22Rv1 (cell line): ENCODE data around the gene TUB.

Source experiments
- H3K27ac ChIP-seq: fragments of 450-650 bp; 2 replicates; pipeline ENCODE4 v1.5.1; 2017
- CTCF ChIP-seq: fragments of 450-650 bp; IDR thresholded peaks from 2 replicates; pipeline ENCODE4 v1.5.1; 2017; ENCODE audit warnings: mild to moderate bottlenecking
- ZFX ChIP-seq: fragments of 450-650 bp; IDR thresholded peaks from 2 replicates; pipeline ENCODE4 v1.6.1; 2017; ENCODE audit warnings: antibody characterized with exemption, borderline replicate concordance

TUB gene

GRCh38 chr11:8034604-8035190 is 46.3 kb upstream of the TUB start:
- H3K27ac ChIP-seq: no peak overlapping the region
- TF ChIP-seq ZFX: no peak
- no peak for TF ChIP-seq CTCF

GRCh38 chr11:8035200-8035855 is 45.7 kb upstream of the TUB start:
- H3K27ac ChIP-seq: no peak overlapping the region
- TF ChIP-seq CTCF (no peak), ZFX (no peak)

- H3K27ac ChIP-seq: no peak overlapping the region
Measured at GRCh38 chr11:8036002-8036802, 44.8 kb upstream of the TUB start.

GRCh38 chr11:8036986-8037385 is 44.0 kb upstream of the TUB start:
- H3K27ac ChIP-seq: no peak overlapping the region
- TF ChIP-seq CTCF (no peak), ZFX (no peak)

More at GRCh38 chr11:8036002-8036802, 44.8 kb upstream of the TUB start:
- TF ChIP-seq ZFX (no peak), CTCF (no peak)

GRCh38 chr11:8038393-8038792 is 42.6 kb upstream of the TUB start:
- no peak overlapping the region for H3K27ac ChIP-seq

GRCh38 chr11:8038811-8039529 is 42.0 kb upstream of the TUB start:
- TF ChIP-seq CTCF: no peak
- no peak for TF ChIP-seq ZFX
- H3K27ac ChIP-seq: no peak overlapping the region

More at GRCh38 chr11:8038393-8038792, 42.6 kb upstream of the TUB start:
- no peak for TF ChIP-seq CTCF
